K562 (cell line): ENCODE data around the gene MRPL10. TPM values are rescaled to one million over a fixed set of nuclear protein-coding genes. Genes with fewer than 3 reads are reported as not detected.

Experiments
- CC2D1A ChIP-seq: fragments of 450-650 bp; IDR thresholded peaks from 2 replicates; pipeline ENCODE4 v1.6.1; 2017; ENCODE audit warnings: mild to moderate bottlenecking
- LARP7 ChIP-seq: fragments of 450-650 bp; IDR thresholded peaks from 2 replicates; pipeline ENCODE4 v1.6.1; 2016
- TGIF2 ChIP-seq: sonication (generic); formaldehyde crosslinking; IDR thresholded peaks from 2 replicates; pipeline ENCODE4 v1.8.1; 2022; ENCODE audit warnings: mild to moderate bottlenecking, missing genetic modification reagents, moderate library complexity
- polyA plus RNA-seq, 8 experiments: library from polyadenylated mRNA; depleted of rRNA in 4 of 8; stranded (reverse) in 5 of 8; unstranded in 3 of 8; fragments of >200 nt; fragmentation: Nextera tagmentation in 2 of 8; fragmentation: Illumina TruSeq in 1 of 8; extraction: Ambion mirVana in 2 of 8; extraction: Trizol in 1 of 8; gene quantifications; 2 replicates each; pipeline versions ENCODE4 v1.2.1 to v1.2.3, GENCODE V29; 2011 to 2014; ENCODE audit warnings: inconsistent platforms in 1 of 8, missing spikeins in 1 of 8
- total RNA-seq, 7 experiments: library from RNA; depleted of rRNA in 6 of 7; stranded (reverse); fragments of >200 nt in 6 of 7; fragmentation: Illumina TruSeq in 2 of 7; extraction: Trizol in 2 of 7; gene quantifications; 2 replicates each; pipeline versions ENCODE4 v1.2.1 to v1.2.3, GENCODE V29; 2011 to 2021; ENCODE audit warnings: low replicate concordance in 1 of 7
- TF ChIP-seq, protein P1 (sequence below): sonication (generic); formaldehyde crosslinking; IDR thresholded peaks from 2 replicates; pipeline ENCODE4 v1.8.1; 2022; ENCODE audit warnings: missing genetic modification reagents
- TF ChIP-seq, protein P2 (sequence below): IDR thresholded peaks from 2 replicates; pipeline ENCODE4 v1.6.1; 2012; ENCODE audit warnings: low read depth, low read length, improper control_type of control experiment, borderline replicate concordance
- TF ChIP-seq, protein P3 (sequence below): sonication (generic); formaldehyde crosslinking; IDR thresholded peaks from 2 replicates; pipeline ENCODE4 v1.8.1; 2023; ENCODE audit warnings: mild to moderate bottlenecking, missing genetic modification reagents
- TF ChIP-seq, protein P4 (sequence below), 2 experiments: fragments of 450-650 bp in 1 of 2; sonication (generic) in 1 of 2; formaldehyde crosslinking in 1 of 2; IDR thresholded peaks; 2 replicates each; pipeline versions ENCODE4 v1.7.1 to v1.9.0; 2016 to 2022; ENCODE audit warnings: inconsistent platforms in 1 of 2, mild to moderate bottlenecking in 1 of 2, missing genetic modification reagents in 1 of 2
- TF ChIP-seq, protein P5 (sequence below): sonication (generic); formaldehyde crosslinking; IDR thresholded peaks from 2 replicates; pipeline ENCODE4 v1.4.0; 2020; ENCODE audit warnings: mild to moderate bottlenecking, missing genetic modification reagents

Gene MRPL10
- total and polyA plus RNA-seq, 9 of the 15 experiments (the other 6 are each of a cell fraction or from before 2014, with no cell fraction given) = 27.8 to 105 (median 67.3) TPM

DNA sequence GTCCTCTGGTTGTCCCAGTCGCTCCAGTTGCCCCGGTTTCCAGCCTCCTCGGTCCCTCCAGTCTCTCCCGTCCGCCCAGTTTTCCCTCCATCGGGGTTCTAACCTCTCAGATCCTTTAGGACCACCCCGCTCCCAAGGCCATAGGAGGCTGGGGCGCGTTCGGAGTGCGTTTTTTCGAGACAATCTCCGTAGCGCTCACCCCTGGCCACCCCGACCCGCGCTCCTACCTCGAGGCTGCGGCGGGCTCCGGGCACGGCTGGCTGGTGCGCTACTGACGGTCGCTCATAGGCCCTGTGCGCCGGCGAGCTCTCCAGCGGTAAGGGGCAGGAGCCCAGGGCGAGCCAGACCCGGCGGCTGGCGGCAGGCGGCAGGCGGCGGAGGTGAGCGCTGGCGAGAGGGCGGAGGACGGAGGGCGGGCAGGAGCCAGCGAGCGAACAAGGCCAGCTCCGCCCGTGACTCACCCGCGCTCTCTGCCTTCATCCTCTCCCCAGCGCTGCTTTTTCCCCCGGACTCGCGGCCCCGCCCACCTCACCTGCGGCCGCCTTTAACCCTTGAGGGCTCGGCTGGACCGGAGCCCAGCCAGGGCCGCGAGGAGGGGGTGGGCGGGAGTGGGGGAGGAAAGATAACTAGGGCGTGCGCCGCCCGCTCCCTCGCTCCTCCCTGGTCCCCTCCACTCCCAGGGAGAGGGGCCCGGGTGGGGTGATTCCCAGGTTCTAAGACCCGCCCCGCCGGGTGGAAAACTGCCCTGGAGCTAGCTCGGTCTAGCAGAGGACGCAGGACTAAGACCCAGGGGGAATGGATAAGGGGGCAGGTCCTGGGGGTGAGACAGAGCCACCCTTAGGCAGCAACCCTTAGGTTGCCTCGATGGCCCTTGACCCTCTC is 19.6 kb upstream of the MRPL10 start, which contains the start of gene SP6 (continued):
- TF ChIP-seq, protein P1, sequence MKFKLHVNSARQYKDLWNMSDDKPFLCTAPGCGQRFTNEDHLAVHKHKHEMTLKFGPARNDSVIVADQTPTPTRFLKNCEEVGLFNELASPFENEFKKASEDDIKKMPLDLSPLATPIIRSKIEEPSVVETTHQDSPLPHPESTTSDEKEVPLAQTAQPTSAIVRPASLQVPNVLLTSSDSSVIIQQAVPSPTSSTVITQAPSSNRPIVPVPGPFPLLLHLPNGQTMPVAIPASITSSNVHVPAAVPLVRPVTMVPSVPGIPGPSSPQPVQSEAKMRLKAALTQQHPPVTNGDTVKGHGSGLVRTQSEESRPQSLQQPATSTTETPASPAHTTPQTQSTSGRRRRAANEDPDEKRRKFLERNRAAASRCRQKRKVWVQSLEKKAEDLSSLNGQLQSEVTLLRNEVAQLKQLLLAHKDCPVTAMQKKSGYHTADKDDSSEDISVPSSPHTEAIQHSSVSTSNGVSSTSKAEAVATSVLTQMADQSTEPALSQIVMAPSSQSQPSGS (CRISPR knock-in tag) = no peak
- TF ChIP-seq, protein P2, sequence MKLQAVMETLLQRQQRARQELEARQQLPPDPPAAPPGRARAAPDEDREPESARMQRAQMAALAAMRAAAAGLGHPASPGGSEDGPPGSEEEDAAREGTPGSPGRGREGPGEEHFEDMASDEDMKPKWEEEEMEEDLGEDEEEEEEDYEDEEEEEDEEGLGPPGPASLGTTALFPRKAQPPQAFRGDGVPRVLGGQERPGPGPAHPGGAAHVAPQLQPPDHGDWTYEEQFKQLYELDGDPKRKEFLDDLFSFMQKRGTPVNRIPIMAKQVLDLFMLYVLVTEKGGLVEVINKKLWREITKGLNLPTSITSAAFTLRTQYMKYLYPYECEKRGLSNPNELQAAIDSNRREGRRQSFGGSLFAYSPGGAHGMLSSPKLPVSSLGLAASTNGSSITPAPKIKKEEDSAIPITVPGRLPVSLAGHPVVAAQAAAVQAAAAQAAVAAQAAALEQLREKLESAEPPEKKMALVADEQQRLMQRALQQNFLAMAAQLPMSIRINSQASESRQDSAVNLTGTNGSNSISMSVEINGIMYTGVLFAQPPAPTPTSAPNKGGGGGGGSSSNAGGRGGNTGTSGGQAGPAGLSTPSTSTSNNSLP = no peak
- TF ChIP-seq, protein P3, sequence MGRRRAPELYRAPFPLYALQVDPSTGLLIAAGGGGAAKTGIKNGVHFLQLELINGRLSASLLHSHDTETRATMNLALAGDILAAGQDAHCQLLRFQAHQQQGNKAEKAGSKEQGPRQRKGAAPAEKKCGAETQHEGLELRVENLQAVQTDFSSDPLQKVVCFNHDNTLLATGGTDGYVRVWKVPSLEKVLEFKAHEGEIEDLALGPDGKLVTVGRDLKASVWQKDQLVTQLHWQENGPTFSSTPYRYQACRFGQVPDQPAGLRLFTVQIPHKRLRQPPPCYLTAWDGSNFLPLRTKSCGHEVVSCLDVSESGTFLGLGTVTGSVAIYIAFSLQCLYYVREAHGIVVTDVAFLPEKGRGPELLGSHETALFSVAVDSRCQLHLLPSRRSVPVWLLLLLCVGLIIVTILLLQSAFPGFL (CRISPR knock-in tag) = no peak
- TF ChIP-seq TGIF2 (CRISPR knock-in tag) (peak; percentile 54; the same call in 1 of the 2 replicates), CC2D1A (no peak), LARP7 (no peak)
- TF ChIP-seq, protein P4, sequence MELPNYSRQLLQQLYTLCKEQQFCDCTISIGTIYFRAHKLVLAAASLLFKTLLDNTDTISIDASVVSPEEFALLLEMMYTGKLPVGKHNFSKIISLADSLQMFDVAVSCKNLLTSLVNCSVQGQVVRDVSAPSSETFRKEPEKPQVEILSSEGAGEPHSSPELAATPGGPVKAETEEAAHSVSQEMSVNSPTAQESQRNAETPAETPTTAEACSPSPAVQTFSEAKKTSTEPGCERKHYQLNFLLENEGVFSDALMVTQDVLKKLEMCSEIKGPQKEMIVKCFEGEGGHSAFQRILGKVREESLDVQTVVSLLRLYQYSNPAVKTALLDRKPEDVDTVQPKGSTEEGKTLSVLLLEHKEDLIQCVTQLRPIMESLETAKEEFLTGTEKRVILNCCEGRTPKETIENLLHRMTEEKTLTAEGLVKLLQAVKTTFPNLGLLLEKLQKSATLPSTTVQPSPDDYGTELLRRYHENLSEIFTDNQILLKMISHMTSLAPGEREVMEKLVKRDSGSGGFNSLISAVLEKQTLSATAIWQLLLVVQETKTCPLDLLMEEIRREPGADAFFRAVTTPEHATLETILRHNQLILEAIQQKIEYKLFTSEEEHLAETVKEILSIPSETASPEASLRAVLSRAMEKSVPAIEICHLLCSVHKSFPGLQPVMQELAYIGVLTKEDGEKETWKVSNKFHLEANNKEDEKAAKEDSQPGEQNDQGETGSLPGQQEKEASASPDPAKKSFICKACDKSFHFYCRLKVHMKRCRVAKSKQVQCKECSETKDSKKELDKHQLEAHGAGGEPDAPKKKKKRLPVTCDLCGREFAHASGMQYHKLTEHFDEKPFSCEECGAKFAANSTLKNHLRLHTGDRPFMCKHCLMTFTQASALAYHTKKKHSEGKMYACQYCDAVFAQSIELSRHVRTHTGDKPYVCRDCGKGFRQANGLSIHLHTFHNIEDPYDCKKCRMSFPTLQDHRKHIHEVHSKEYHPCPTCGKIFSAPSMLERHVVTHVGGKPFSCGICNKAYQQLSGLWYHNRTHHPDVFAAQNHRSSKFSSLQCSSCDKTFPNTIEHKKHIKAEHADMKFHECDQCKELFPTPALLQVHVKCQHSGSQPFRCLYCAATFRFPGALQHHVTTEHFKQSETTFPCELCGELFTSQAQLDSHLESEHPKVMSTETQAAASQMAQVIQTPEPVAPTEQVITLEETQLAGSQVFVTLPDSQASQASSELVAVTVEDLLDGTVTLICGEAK (IDR thresholded peaks at IDR 0.05) = peak; percentile 58; the same call in 1 of the 2 replicates
- TF ChIP-seq, protein P4 (CRISPR knock-in tag; IDR thresholded peaks at IDR 0.05) = no peak
- TF ChIP-seq, protein P5, sequence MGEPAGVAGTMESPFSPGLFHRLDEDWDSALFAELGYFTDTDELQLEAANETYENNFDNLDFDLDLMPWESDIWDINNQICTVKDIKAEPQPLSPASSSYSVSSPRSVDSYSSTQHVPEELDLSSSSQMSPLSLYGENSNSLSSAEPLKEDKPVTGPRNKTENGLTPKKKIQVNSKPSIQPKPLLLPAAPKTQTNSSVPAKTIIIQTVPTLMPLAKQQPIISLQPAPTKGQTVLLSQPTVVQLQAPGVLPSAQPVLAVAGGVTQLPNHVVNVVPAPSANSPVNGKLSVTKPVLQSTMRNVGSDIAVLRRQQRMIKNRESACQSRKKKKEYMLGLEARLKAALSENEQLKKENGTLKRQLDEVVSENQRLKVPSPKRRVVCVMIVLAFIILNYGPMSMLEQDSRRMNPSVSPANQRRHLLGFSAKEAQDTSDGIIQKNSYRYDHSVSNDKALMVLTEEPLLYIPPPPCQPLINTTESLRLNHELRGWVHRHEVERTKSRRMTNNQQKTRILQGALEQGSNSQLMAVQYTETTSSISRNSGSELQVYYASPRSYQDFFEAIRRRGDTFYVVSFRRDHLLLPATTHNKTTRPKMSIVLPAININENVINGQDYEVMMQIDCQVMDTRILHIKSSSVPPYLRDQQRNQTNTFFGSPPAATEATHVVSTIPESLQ (CRISPR knock-in tag) = no peak
